ENCODE results near the gene RAPGEF3.

RAPGEF3 gene

GRCh38 chr12:47762850-47763465 is 4.3 kb upstream of the RAPGEF3 start:
- Histone ChIP-seq H3K27ac (no peak overlapping the region), H3K4me3 (no peak overlapping the region), H3K9ac (ENCODE audit: insufficient read length) (no peak overlapping the region), H3K9me3 (ENCODE audit: low read depth, low read length) (no peaks in the 10 kb centered on the region), H3K36me3 (ENCODE audit: insufficient read depth, low read length) (no peaks in the 10 kb centered on the region)
- TF ChIP-seq POLR2AphosphoS5 (IDR thresholded peaks at IDR 0.05; ENCODE audit: borderline replicate concordance, low read depth, low read length) (no peak), EZH2 (IDR thresholded peaks at IDR 0.05) (no peak), FOXP2 (optimal IDR thresholded peaks at IDR 0.05; ENCODE audit: control extremely low read depth, extremely low read length, insufficient read depth) (no peak)
- no peak for DNase-seq (ENCODE audit: low read depth, low spot score)

- H3K27ac ChIP-seq = no peak overlapping the region
- no peaks in the 10 kb centered on the region for H3K36me3 ChIP-seq (ENCODE audit: insufficient read depth, low read length)
- H3K9me3 ChIP-seq (ENCODE audit: low read depth, low read length) = no peaks in the 10 kb centered on the region
- H3K9ac ChIP-seq (ENCODE audit: insufficient read length) = peak overlapping the region; percentile 78
- peak overlapping the region; percentile 89 for H3K4me3 ChIP-seq
- no peak for TF ChIP-seq POLR2AphosphoS5 (IDR thresholded peaks at IDR 0.05; ENCODE audit: borderline replicate concordance, low read depth, low read length)
- TF ChIP-seq FOXP2 (optimal IDR thresholded peaks at IDR 0.05; ENCODE audit: control extremely low read depth, extremely low read length, insufficient read depth) = no peak
- TF ChIP-seq EZH2 (IDR thresholded peaks at IDR 0.05) = no peak
- DNase-seq (ENCODE audit: low read depth, low spot score) = no peak
These were observed 171 bp downstream of the RAPGEF3 start for GRCh38 chr12:47758584-47758833.

DNA sequence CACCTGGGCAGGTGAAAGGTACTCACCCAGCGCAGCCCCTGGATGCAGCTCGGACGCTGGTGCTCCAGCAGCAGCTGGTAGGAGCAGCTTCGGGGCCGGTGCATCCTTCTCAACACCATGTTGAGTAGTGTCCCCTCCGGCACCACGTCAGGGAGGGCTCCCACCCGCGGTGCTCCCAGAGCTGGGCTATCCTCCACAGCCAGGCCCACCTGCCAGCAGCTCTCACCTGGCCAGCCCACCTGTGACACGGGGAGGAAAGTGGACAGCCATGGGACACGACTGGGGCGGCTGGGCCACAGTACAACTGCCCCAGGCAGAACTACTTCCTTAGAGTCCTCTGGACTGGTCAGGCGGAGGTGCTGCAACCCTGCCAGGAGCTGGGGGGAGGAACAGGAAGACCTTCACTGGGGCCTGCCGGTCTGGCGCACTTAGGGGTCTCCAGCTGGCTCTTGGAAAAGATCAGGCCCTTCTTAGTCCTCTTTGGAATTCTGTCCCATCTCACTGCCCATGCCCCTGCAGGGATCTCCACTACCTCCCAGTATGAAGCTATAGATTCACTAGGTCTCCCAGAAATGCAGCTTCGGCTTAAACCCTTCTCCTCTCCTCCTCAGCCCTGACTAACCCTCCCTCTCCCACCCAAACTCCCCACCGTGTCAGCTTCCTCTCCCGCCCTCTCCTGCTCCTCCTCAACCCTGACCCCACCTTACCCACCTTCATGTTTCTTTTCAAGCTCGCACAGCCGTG is 668 bp downstream of the RAPGEF3 start:
- H3K9me3 ChIP-seq (ENCODE audit: low read depth, low read length) = no peaks in the 10 kb centered on the region
- DNase-seq (ENCODE audit: low read depth, low spot score) = no peak
- H3K9ac ChIP-seq (ENCODE audit: insufficient read length) = no peak overlapping the region
- no peak overlapping the region for H3K27ac ChIP-seq
- H3K36me3 ChIP-seq (ENCODE audit: insufficient read depth, low read length) = no peaks in the 10 kb centered on the region
- H3K4me3 ChIP-seq = peak overlapping the region; percentile 89; the same call in 1 of the 2 replicates
- no peak for TF ChIP-seq EZH2 (IDR thresholded peaks at IDR 0.05)
- TF ChIP-seq FOXP2 (optimal IDR thresholded peaks at IDR 0.05; ENCODE audit: control extremely low read depth, extremely low read length, insufficient read depth) = no peak
- TF ChIP-seq POLR2AphosphoS5 (IDR thresholded peaks at IDR 0.05; ENCODE audit: borderline replicate concordance, low read depth, low read length) = no peak

- H3K9ac ChIP-seq (ENCODE audit: insufficient read length) = no peak overlapping the region
- H3K9me3 ChIP-seq (ENCODE audit: low read depth, low read length) = no peaks in the 10 kb centered on the region
- H3K36me3 ChIP-seq (ENCODE audit: insufficient read depth, low read length) = no peaks in the 10 kb centered on the region
- TF ChIP-seq EZH2 (IDR thresholded peaks at IDR 0.05) (no peak), POLR2AphosphoS5 (IDR thresholded peaks at IDR 0.05; ENCODE audit: borderline replicate concordance, low read depth, low read length) (no peak)
- no peak for DNase-seq (ENCODE audit: low read depth, low spot score)
- no peak overlapping the region for H3K27ac ChIP-seq
- H3K4me3 ChIP-seq = no peak overlapping the region
These were observed 1.3 kb downstream of the RAPGEF3 start for GRCh38 chr12:47757364-47757839.

- TF ChIP-seq POLR2AphosphoS5 (IDR thresholded peaks at IDR 0.05; ENCODE audit: borderline replicate concordance, low read depth, low read length) = no peak
- Histone ChIP-seq H3K36me3 (ENCODE audit: insufficient read depth, low read length) (no peaks in the 10 kb centered on the region), H3K9ac (ENCODE audit: insufficient read length) (no peak overlapping the region), H3K9me3 (ENCODE audit: low read depth, low read length) (no peaks in the 10 kb centered on the region), H3K27ac (no peak overlapping the region), H3K4me3 (no peak overlapping the region)
- no peak for DNase-seq (ENCODE audit: low read depth, low spot score)
These were observed 2.8 kb downstream of the RAPGEF3 start for GRCh38 chr12:47755655-47756562.

DNA sequence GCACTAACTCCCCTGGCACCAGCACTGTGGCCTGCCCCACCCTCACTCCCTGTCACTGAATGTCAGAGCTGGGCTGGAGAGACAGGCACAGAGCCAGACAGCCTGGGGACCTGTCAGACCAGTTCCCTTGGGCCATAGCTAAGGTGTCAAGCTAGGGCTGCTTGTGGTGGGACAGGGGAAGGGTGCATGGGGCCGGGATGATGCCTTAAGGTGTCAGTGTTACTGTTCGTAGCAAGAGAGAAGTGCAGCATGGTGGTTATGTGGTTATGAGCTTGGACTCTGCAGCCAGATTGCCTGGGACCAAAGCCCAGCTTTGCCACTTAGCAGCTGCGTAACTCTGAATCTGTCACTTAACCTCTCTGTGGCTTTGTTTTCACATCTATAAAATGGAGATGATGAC is 3.8 kb downstream of the RAPGEF3 start:
- Histone ChIP-seq H3K9ac (ENCODE audit: insufficient read length) (no peak overlapping the region), H3K9me3 (ENCODE audit: low read depth, low read length) (no peaks in the 10 kb centered on the region), H3K4me3 (no peak overlapping the region), H3K27ac (no peak overlapping the region), H3K36me3 (ENCODE audit: insufficient read depth, low read length) (no peaks in the 10 kb centered on the region)
- DNase-seq (ENCODE audit: low read depth, low spot score) = no peak
- TF ChIP-seq FOXP2 (optimal IDR thresholded peaks at IDR 0.05; ENCODE audit: control extremely low read depth, extremely low read length, insufficient read depth) = no peak
- TF ChIP-seq POLR2AphosphoS5 (IDR thresholded peaks at IDR 0.05; ENCODE audit: borderline replicate concordance, low read depth, low read length) = no peak
- TF ChIP-seq EZH2 (IDR thresholded peaks at IDR 0.05) = no peak

DNA sequence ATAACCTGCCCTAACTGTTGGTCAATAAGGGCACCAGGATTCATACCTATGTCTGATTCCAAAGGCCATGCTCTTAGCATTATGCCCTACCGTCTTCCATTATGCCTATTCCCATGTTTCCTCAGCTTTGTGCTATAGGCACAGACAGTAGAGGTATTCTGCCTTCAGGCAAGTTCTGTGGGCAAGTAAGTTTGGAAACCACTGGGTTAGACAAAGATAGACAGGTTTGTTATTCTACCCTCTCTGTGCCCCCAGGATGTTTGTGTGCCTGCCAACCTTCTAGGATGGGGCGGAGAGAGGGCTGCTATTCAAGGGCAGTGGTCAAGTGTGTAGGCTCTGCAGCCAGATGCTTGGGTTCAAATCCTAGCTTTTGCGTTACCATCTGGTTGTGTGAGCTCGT is 4.6 kb downstream of the RAPGEF3 start:
- TF ChIP-seq FOXP2 (optimal IDR thresholded peaks at IDR 0.05; ENCODE audit: control extremely low read depth, extremely low read length, insufficient read depth) = no peak
- no peak for TF ChIP-seq EZH2 (IDR thresholded peaks at IDR 0.05)
- no peak for TF ChIP-seq POLR2AphosphoS5 (IDR thresholded peaks at IDR 0.05; ENCODE audit: borderline replicate concordance, low read depth, low read length)
- no peak overlapping the region for H3K9ac ChIP-seq (ENCODE audit: insufficient read length)
- no peak for DNase-seq (ENCODE audit: low read depth, low spot score)
- no peak overlapping the region for H3K27ac ChIP-seq
- H3K4me3 ChIP-seq = no peak overlapping the region
- H3K36me3 ChIP-seq (ENCODE audit: insufficient read depth, low read length) = no peaks in the 10 kb centered on the region
- H3K9me3 ChIP-seq (ENCODE audit: low read depth, low read length) = no peaks in the 10 kb centered on the region

Measured in SK-N-MC (cell line).